Adipocyte (in vitro differentiated cells): ENCODE measurements around the gene DLGAP5.

Experiments
- DNase-seq: peaks from one replicate; pipeline ENCODE4 v3.0.0-alpha.2; 2015; ENCODE audit warnings: low read depth
- H3K27me3 ChIP-seq: replicated peaks from 2 replicates; pipeline ENCODE4 v1.7.0; 2013; ENCODE audit warnings: mild to moderate bottlenecking, low read length, moderate library complexity; ENCODE audit not compliant: control insufficient read depth, insufficient read depth
- H3K36me3 ChIP-seq: 2 replicates; pipeline ENCODE4 v1.7.0; 2013; ENCODE audit warnings: low read length, mild to moderate bottlenecking, moderate library complexity; ENCODE audit not compliant: control insufficient read depth, insufficient read depth, severe bottlenecking
- H3K4me1 ChIP-seq: 2 replicates; pipeline ENCODE4 v1.7.0; 2013; ENCODE audit warnings: mild to moderate bottlenecking, low read length, moderate library complexity; ENCODE audit not compliant: control insufficient read depth, insufficient read depth
- H3K4me3 ChIP-seq: 2 replicates; pipeline ENCODE4 v1.7.0; 2013; ENCODE audit warnings: mild to moderate bottlenecking, low read length, moderate library complexity
- H3K9ac ChIP-seq: 2 replicates; pipeline ENCODE4 v1.7.0; 2013; ENCODE audit warnings: mild to moderate bottlenecking, low read length, moderate library complexity
- H3K9me3 ChIP-seq: 2 replicates; pipeline ENCODE4 v1.7.0; 2013; ENCODE audit warnings: mild to moderate bottlenecking, low read length, moderate library complexity; ENCODE audit not compliant: control insufficient read depth

The DLGAP5 gene

GRCh38 chr14:55120571-55121495, 70.6 kb downstream of the DLGAP5 start:
- no peak for DNase-seq
- peaks cover 34% of the 10 kb centered on the region for H3K4me1 ChIP-seq
- H3K4me3 ChIP-seq: no peak overlapping the region
- no peaks in the 10 kb centered on the region for H3K36me3 ChIP-seq
- no peak overlapping the region for H3K9ac ChIP-seq
- no peaks in the 10 kb centered on the region for H3K27me3 ChIP-seq
- no peaks in the 10 kb centered on the region for H3K9me3 ChIP-seq

GRCh38 chr14:55118761-55119160, 72.6 kb downstream of the DLGAP5 start:
- Histone ChIP-seq H3K27me3 (no peaks in the 10 kb centered on the region), H3K36me3 (no peaks in the 10 kb centered on the region), H3K9ac (no peak overlapping the region), H3K9me3 (no peaks in the 10 kb centered on the region), H3K4me3 (no peak overlapping the region), H3K4me1 (peaks cover 29% of the 10 kb centered on the region)
- DNase-seq: no peak

DNA sequence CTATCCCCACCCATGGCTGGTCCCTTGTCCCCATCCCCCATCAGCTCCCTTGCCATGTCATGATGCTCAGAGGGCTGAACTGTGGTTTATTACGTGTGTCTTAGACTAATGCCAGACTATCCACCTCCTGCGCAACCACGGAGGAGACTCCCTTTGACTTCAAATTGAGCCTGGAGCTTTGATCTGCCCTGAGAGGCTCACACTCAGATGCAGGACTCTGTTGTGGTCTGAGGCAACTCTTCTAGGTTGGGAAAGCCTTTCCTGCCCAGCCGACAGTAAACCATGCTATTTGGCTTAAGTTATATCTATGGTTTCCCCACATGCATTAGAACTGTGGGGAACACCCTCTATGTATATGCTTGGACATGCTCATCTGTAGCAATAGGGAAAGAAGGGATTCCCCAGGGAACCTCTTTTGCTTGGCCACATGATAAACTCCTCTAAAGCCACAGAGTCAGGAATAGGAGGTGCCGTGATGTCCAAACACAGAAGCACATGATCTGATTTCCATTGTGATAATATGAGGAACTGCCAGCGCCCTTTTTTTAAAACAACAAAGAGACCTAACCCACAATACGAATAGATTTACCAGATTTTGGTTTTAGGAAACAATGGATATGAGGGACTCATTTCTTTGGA, 73.5 kb downstream of the DLGAP5 start:
- no peaks in the 10 kb centered on the region for H3K27me3 ChIP-seq
- DNase-seq: no peak

DNA sequence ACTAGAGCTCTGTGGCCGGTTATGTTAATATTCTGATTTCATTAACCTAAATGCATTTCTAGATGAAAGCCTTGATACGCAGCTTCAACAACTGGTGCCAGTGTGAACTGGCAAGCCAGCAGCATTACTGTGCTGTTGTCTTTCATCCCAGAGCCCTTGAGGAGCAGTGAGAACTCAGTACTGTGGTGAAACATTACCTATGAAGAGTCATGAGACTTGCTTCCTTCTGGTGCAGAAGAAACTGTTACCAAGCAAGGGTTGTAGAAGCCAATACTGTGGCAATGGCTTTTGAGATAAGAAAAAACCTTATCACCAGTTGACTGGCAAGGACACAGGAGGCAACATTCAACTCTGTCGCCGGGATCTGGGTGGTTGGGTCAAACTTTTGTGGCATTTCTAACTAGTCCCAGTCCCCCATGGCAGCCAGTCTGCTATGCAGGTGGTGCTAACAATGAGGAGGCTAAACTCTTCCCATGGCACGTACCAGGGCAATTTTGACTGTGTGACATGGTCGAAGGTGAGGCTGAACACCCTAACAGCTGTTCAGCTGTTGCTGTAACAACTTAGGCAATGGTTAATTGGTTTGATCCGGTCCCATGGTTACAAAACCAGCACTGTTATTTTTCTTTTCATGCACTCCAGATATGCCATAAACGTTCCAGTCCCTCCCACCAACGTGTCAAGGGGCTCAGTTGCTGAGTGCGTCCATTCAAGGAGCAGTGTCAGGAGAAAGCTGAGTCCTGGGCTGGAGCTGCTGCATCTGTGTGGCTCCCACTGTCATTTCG, 74.9 kb downstream of the DLGAP5 start:
- DNase-seq: no peak
- Histone ChIP-seq H3K36me3 (no peaks in the 10 kb centered on the region), H3K4me1 (peaks cover 14% of the 10 kb centered on the region), H3K4me3 (no peak overlapping the region), H3K9me3 (no peaks in the 10 kb centered on the region), H3K9ac (no peak overlapping the region), H3K27me3 (no peaks in the 10 kb centered on the region)

More for the DNA sequence above, 73.5 kb downstream of the DLGAP5 start:
- Histone ChIP-seq H3K4me1 (peaks cover 24% of the 10 kb centered on the region), H3K4me3 (no peak overlapping the region), H3K36me3 (no peaks in the 10 kb centered on the region), H3K9ac (no peak overlapping the region), H3K9me3 (no peaks in the 10 kb centered on the region)

DNA sequence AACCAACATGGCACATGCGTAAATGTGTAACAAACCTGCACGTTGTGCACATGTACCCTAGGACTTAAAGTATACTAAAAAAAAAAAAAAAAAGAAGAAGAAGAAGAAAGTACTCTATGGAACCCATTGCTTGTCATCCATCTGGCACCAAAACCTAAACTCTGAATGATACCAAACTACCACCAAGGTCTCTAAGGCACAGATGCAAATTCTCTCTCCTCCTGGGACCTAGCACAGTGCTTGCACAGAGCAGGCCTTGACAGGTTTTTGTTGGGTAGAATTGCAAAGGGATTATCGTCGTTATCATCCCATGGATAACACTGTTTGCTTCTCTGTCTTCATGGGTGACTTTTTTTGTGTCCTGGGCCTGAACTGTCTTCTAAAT, 75.5 kb downstream of the DLGAP5 start:
- H3K9me3 ChIP-seq: no peaks in the 10 kb centered on the region
- H3K9ac ChIP-seq: no peak overlapping the region
- no peaks in the 10 kb centered on the region for H3K36me3 ChIP-seq
- no peaks in the 10 kb centered on the region for H3K27me3 ChIP-seq
- H3K4me1 ChIP-seq: peaks cover 14% of the 10 kb centered on the region
- no peak for DNase-seq
- H3K4me3 ChIP-seq: no peak overlapping the region

DNA sequence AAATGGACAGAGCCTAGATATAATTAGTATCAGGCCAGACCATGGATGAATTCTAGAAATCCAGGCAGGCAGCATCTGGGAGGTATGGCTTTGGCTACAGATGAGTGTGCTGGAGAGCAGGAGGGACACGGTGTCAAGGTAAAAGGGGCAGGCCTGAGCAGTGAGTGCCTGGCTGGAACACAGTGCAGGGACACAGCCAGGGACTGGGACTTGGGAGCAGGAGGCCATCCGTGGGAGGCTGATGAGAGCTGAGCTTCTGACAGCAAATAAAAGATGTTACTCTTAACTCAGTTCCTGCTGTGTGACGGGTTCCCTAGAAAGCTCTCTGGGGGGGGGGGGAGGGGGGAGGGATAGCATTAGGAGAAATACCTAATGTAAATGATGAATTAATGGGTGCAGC, 75.9 kb downstream of the DLGAP5 start:
- Histone ChIP-seq H3K9me3 (no peaks in the 10 kb centered on the region), H3K9ac (no peak overlapping the region), H3K27me3 (no peaks in the 10 kb centered on the region), H3K4me3 (no peak overlapping the region), H3K36me3 (no peaks in the 10 kb centered on the region), H3K4me1 (peaks cover 14% of the 10 kb centered on the region)
- no peak for DNase-seq

DNA sequence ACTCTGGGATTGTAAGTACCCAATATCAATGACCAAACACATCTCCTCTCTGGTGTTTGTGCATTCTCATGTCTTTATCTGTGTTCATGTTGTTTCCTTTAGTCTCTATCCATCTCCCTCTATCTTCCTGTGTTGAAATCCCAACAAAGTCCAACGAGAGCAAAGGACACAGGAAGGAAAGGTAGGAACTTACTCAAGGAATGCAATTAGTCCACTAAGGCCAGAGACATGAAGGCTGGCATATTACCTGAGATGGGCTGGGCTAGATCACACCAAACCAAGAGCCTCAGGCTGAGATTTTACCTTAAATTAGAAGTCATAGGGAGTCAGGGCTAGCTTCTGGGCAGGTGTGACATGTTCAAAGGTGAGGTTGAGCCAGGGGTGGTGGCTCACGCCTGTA, 76.7 kb downstream of the DLGAP5 start:
- H3K27me3 ChIP-seq: no peaks in the 10 kb centered on the region
- H3K9ac ChIP-seq: no peak overlapping the region
- H3K9me3 ChIP-seq: no peaks in the 10 kb centered on the region
- no peaks in the 10 kb centered on the region for H3K36me3 ChIP-seq
- DNase-seq: no peak
- peaks cover 14% of the 10 kb centered on the region for H3K4me1 ChIP-seq
- no peak overlapping the region for H3K4me3 ChIP-seq

DNA sequence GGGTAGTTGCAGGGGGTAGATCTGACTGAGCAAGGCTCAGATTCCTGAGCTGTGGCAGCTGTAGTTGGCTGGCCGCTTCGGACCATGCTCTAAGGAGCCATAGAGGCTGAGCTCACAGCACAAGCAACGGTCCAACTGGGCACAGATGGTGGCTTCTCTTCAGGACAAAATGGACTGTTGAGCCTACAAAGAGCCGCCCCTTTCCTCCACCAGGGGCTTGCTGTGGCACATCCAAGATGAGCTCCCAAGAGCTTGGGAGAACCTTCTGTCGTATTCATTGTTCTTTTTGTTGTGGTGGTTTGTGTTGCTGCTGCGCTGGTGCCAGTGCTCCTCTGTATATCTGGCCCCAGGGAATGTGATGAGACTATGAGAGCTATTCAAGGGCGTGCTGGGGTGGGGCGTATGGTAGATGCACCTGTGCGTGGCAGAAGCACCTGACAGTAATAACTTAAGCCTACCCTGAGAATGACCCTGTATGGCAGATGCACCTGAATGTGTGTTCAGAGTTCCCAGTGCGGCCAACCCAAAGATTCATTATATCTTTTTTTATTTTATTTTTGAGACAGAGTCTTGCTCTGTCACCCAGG, 80.2 kb downstream of the DLGAP5 start:
- Histone ChIP-seq H3K9ac (no peak overlapping the region), H3K27me3 (no peaks in the 10 kb centered on the region), H3K9me3 (no peaks in the 10 kb centered on the region), H3K4me1 (peaks cover 25% of the 10 kb centered on the region), H3K4me3 (no peak overlapping the region), H3K36me3 (no peaks in the 10 kb centered on the region)
- DNase-seq: no peak

- Histone ChIP-seq H3K9ac (no peak overlapping the region), H3K4me3 (no peak overlapping the region), H3K4me1 (peaks cover 33% of the 10 kb centered on the region), H3K9me3 (no peaks in the 10 kb centered on the region), H3K36me3 (no peaks in the 10 kb centered on the region), H3K27me3 (no peaks in the 10 kb centered on the region)
- no peak for DNase-seq
Measured at GRCh38 chr14:55109836-55110235, 81.5 kb downstream of the DLGAP5 start.

DNA sequence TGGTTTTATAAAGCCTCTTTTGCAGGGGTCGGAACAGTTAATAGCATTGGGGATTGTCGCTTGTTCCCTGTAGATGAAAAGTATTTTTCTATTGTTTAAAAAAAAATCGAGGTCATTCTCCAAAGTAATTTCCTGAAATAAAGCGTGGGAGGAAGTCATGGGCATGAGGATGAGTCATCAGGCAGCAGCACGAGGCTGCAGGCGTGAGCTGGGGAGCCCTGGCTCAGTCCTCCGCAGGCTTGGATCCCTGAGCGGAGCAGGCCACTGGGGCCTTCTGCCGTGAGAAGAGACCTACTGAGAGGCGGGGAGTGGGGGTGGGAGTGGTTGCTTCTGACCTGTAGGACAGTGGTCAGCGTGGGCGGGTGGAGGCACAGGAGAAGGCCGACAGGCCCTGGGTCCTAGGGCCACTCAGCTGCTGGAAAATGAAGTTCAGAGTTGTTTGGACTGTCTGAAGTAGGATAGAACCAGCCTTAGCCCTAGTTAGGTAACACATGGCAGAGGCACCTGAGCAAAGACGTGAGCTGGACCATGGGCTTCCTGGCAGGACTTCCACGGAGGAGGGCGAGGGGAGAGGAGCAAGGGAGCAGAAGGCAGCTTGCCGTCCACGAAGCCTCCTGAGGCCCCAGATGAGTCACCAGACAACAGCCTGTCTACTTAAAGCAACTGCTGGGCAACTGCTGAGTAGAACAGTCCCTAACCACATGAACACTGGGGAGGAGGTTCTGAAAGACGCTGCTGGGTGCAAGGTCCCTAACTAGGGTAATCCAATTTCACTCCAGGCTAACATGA, 83.4 kb downstream of the DLGAP5 start:
- Histone ChIP-seq H3K9ac (peak overlapping the region; percentile 81), H3K9me3 (peaks cover 7% of the 10 kb centered on the region), H3K4me1 (peaks cover 49% of the 10 kb centered on the region), H3K4me3 (peak overlapping the region; percentile 69), H3K27me3 (no peaks in the 10 kb centered on the region), H3K36me3 (no peaks in the 10 kb centered on the region)
- DNase-seq: peak; percentile 97
